Testis (tissue), 3 donors: Measurements from ENCODE around the gene LMF2. TPM values are rescaled to one million over a fixed set of nuclear protein-coding genes. Genes with fewer than 3 reads are reported as not detected.
"Not testable (repeated sequence)": the region's sequence is repeated elsewhere in the genome, so short reads cannot be mapped to it uniquely, and the experiment has no call there.

Experiments used
- DNase-seq: peaks from one replicate; pipeline ENCODE4 v3.0.0-alpha.2; 2019
- H3K27ac ChIP-seq, 2 donors: fragments of 200-600 bp; sonication (generic); one replicate each; pipeline ENCODE4 v1.5.1; 2019
- H3K27me3 ChIP-seq: fragments of 200-600 bp; sonication (generic); one replicate; pipeline ENCODE4 v1.5.1; 2019
- H3K36me3 ChIP-seq: fragments of 200-600 bp; sonication (generic); one replicate; pipeline ENCODE4 v1.5.1; 2017; ENCODE audit warnings: low read depth; ENCODE audit errors: missing control alignments
- H3K4me1 ChIP-seq: fragments of 200-600 bp; sonication (generic); one replicate; pipeline ENCODE4 v1.5.1; 2019
- H3K4me3 ChIP-seq, 2 donors: fragments of 200-600 bp; sonication (generic); one replicate each; pipeline ENCODE4 v1.5.1; 2017 to 2019
- H3K9me3 ChIP-seq: fragments of 200-600 bp; sonication (generic); one replicate; pipeline ENCODE4 v1.5.1; 2017
- CTCF ChIP-seq, 3 experiments: fragments of 450-650 bp in 2 of 3; fragments of 200-600 bp in 1 of 3; sonication (generic) in 1 of 3; IDR thresholded peaks; one replicate each; pipeline ENCODE4 v1.5.1; 2016 to 2019; ENCODE audit warnings: antibody characterized with exemption in 3 of 3, mild to moderate bottlenecking in 2 of 3, moderate library complexity in 1 of 3
- POLR2A ChIP-seq: fragments of 450-650 bp; IDR thresholded peaks from one replicate; pipeline ENCODE4 v1.6.1; 2017; ENCODE audit warnings: antibody characterized with exemption, mild to moderate bottlenecking, moderate library complexity
- WGBS, 2 donors: methylation state at CpG; one replicate each; pipeline ENCODE4 v1.1.5; 2018; 5-methylcytosine and 5-hydroxymethylcytosine counted together
- intact Hi-C: fragments of 100-400 bp; cut with DNase I; formaldehyde crosslinking; loops from one replicate; pipeline ENCODE4 v1.15.1; 2023; ENCODE audit warnings: low total_unique reads
- polyA plus RNA-seq: library from polyadenylated mRNA; stranded (reverse); fragments of 350-450 nt; fragmentation: Illumina TruSeq; extraction: RNeasy Lipid Tissue Mini Kit (QIAGEN cat#74804); gene quantifications from one replicate; pipeline ENCODE4 v1.2.3, GENCODE V29; 2014; ENCODE audit warnings: low read depth, low replicate concordance; ENCODE audit not compliant: insufficient read depth
- total RNA-seq, 2 donors: library from RNA; depleted of rRNA; stranded (reverse); fragments of >200 nt; gene quantifications; one replicate each; pipeline ENCODE4 v1.2.3, GENCODE V29; 2016

Gene LMF2
- total and polyA plus RNA-seq, 3 donors from 2014 or later: 59.7 to 109 (median 95.4) TPM

GRCh38 chr22:50542416-50542927 lies 35.0 kb upstream of the LMF2 start:
- no peak for DNase-seq
- WGBS, 2 donors: 89% methylated on average over 19 of the region's 19 CpGs
- no peak for TF ChIP-seq POLR2A
- TF ChIP-seq CTCF (IDR thresholded peaks at IDR 0.05): no peak
- Histone ChIP-seq H3K27ac (no peak overlapping the region), H3K4me1 (peaks cover 5% of the 10 kb centered on the region), H3K4me3 (no peak overlapping the region), H3K27me3 (no peaks in the 10 kb centered on the region), H3K36me3 (no peaks in the 10 kb centered on the region), H3K9me3 (no peaks in the 10 kb centered on the region)
- intact Hi-C loops: no loop called here

DNA sequence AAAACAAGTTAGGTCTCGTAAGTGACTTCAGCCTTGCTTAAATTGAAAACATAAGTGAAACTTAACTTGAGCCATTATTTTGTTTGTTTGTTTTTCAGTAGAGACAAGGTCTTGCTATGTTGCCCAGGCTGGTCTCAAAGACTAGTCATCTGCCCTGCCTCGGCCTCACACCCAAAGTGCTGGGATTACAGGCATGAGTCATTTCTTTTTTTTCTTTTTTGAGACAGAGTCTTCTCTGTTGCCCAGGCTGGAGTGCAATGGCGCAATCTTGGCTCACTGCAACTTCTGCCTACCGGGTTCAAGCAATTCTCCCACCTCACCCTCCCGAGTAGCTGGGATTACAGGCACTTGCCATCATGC lies 34.1 kb upstream of the LMF2 start:
- H3K36me3 ChIP-seq, H3K4me1 ChIP-seq, DNase-seq, H3K27me3 ChIP-seq, H3K4me3 ChIP-seq, H3K9me3 ChIP-seq, H3K27ac ChIP-seq, intact Hi-C loops: not testable (repeated sequence)
- 82 to 88% methylated on average over 5 of the region's 5 CpGs for WGBS, 2 donors

DNA sequence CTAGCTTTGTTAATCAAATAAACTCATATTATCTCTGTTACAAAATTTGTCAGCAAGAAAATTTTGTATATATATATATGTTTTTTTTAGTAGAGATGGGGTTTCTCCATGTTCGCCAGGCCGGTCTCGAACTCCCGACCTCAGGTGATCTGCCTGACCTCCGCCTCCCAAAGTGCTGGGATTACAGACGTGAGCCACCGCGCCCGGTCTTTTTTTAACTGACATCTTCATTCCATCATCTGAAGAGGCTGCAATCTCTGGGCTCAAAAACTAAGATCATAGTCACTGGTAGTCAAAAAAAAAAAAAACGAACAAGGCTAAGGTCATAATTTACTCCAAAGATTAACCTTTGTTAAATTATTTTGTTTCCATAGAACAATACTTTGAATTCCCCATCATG lies 32.9 kb upstream of the LMF2 start:
- H3K9me3 ChIP-seq: no peaks in the 10 kb centered on the region
- no peak for DNase-seq
- no peaks in the 10 kb centered on the region for H3K27me3 ChIP-seq
- 82 to 88% methylated on average over 10 of the region's 10 CpGs for WGBS, 2 donors
- H3K27ac ChIP-seq: no peak overlapping the region
- H3K4me1 ChIP-seq: no peaks in the 10 kb centered on the region
- TF ChIP-seq POLR2A (no peak), CTCF (IDR thresholded peaks at IDR 0.05) (no peak)
- H3K36me3 ChIP-seq: no peaks in the 10 kb centered on the region
- intact Hi-C loops: no loop called here
- H3K4me3 ChIP-seq: no peak overlapping the region

DNA sequence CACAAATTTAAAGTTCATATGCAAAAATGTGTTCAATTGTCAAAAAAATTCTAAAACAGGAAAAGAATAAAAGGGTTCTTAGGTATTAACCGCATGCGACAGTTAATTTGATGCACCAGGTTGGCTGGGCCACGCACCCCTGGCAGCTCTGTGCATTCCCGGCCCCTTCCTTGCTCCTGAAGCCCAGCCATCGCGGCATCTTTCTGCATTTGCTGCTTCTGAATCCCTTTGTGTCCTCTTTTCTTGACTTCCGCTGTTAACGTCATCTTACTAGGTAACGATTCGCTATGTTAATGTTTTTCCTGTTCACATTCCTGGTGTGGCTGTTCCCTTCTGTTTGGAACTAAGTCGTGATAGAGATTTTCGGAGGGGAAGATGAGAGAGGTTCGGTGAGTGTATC lies 30.3 kb upstream of the LMF2 start:
- 84 to 89% methylated on average over 13 of the region's 13 CpGs for WGBS, 2 donors
- TF ChIP-seq CTCF (IDR thresholded peaks at IDR 0.05): no peak
- no peak for TF ChIP-seq POLR2A
- DNase-seq: no peak
- H3K9me3 ChIP-seq: no peaks in the 10 kb centered on the region
- no peaks in the 10 kb centered on the region for H3K27me3 ChIP-seq
- intact Hi-C loops: no loop called here
- H3K27ac ChIP-seq: no peak overlapping the region
- no peaks in the 10 kb centered on the region for H3K4me1 ChIP-seq
- H3K4me3 ChIP-seq: no peak overlapping the region
- no peaks in the 10 kb centered on the region for H3K36me3 ChIP-seq

- no peak for DNase-seq
- no peak overlapping the region for H3K27ac ChIP-seq
- no peaks in the 10 kb centered on the region for H3K27me3 ChIP-seq
- peaks cover 6% of the 10 kb centered on the region for H3K4me1 ChIP-seq
- TF ChIP-seq CTCF (IDR thresholded peaks at IDR 0.05) (no peak), POLR2A (no peak)
- WGBS, 2 donors: 72 to 77% methylated on average over 3 of the region's 3 CpGs
- intact Hi-C loops: no loop called here
- no peaks in the 10 kb centered on the region for H3K36me3 ChIP-seq
- no peak overlapping the region for H3K4me3 ChIP-seq
- no peaks in the 10 kb centered on the region for H3K9me3 ChIP-seq
Measured at GRCh38 chr22:50536226-50536625, 28.7 kb upstream of the LMF2 start.
